ENCODE measurements around the gene CWC22. TPM values are rescaled to one million over a fixed set of nuclear protein-coding genes. Genes with fewer than 3 reads are reported as not detected.
"Not testable (repeated sequence)": the region's sequence is repeated elsewhere in the genome, so short reads cannot be mapped to it uniquely, and the experiment has no call there.

CWC22 gene
- total RNA-seq, 1 experiment from 2014 or later = 7.2 TPM

DNA sequence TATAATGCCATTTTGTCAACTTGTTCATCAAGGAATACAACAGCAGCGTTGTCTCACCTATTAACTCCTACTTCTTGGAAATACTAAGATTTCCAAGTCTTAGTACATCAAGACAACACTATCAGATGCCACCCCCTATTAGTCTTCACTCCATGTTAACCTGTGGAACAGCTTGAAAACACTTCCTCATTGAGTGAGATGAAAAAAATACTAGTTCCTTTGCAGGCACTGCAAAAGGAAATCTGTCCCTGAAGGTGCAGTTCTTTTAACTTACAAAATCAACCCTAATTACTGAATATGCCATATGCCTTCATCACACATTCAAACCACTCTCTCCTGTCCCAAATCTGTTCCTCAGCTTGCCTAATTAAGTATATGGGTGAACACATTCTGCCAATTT lies 4.0 kb downstream of the CWC22 start:
- no peak for DNase-seq (ENCODE audit: low spot score)

DNA sequence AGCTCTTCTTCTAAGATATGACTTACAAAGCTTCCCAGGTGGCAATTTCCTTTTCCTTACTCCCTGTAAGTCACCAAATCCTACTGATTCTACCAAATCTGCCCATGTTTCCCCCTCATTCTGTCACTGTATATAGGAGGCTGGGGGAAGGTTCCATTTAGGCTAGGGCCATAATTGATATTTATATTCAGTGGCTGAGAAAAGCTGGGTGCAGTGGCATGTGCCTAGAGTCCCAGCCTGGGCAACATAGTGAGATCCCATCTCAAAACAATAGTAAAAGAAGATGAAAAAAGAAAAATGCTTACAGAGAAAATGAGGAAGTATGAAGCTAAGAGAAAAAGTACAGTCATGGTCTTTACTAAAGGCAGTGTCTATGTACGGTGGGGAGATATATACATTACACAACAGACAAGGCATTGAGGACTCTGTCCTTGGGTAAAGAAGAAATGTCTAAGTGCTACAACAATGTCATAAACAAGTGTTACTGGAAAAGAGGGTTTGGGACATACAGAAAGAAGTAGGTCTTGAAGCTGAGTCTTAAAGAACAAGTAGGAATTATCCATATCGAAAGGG lies 4.8 kb downstream of the CWC22 start:
- DNase-seq (ENCODE audit: low spot score) = no peak

DNA sequence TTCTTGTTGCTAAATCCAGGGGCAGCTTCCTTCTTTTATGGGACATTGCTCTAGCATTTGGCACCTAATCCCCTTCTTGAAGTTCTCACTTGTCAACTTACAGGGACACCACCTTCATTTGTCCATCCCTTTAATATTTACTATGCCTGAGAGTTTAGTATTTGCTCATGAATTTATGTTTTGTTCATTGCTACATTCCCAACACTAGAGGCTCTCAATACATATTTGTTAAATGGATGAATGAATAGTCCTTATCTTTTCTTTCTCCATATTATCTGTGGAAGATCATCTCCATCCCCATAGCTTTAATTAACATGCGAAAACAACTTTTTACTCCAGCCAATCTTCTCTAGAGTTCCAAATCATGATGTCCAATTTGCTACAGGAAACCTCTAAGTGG lies 5.4 kb downstream of the CWC22 start:
- DNase-seq (ENCODE audit: low spot score) = no peak

- DNase-seq (ENCODE audit: low spot score) = no peak
Measured at GRCh38 chr2:180000434-180000833, 6.7 kb downstream of the CWC22 start.

- no peak for DNase-seq (ENCODE audit: low spot score)
Measured at GRCh38 chr2:179999000-179999399, 8.1 kb downstream of the CWC22 start.

DNA sequence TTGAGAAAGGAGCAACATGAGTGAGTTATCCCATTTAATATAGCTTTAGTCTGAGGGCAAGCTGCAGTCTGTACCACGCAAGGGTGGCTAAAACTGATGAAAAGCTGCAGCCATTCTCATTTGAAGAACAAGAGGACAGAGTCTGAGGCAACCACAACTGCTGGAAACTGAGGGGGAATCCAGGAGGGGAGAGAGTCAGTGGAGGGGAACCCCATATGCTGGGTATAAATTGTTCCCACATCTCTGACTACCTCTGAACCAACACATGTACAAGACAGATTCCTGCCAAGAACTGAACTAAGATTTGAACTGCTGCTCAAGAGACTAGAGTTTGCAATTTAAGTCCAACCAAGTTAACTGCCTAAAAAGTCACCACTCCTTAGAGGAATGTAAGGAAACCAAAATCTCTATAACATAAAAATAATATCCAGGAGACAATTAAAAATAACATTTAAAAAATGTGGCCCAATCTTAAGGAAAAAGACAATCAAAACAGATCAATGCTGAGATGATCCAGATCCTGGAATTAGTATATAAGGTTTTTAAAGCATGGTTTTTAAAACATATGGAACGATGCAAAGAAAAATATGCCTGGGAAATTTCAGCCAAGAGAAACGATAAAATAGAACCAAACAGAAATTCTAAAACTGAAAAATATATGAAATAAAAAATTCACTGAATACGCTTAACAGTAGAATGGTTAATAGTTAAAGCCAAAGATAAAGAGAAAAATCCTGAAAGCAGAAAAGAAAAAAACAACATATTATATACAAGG lies 11.2 kb downstream of the CWC22 start:
- no peak for DNase-seq (ENCODE audit: low spot score)

GRCh38 chr2:179991344-179991743 lies 15.8 kb downstream of the CWC22 start:
- DNase-seq (ENCODE audit: low spot score) = no peak

DNA sequence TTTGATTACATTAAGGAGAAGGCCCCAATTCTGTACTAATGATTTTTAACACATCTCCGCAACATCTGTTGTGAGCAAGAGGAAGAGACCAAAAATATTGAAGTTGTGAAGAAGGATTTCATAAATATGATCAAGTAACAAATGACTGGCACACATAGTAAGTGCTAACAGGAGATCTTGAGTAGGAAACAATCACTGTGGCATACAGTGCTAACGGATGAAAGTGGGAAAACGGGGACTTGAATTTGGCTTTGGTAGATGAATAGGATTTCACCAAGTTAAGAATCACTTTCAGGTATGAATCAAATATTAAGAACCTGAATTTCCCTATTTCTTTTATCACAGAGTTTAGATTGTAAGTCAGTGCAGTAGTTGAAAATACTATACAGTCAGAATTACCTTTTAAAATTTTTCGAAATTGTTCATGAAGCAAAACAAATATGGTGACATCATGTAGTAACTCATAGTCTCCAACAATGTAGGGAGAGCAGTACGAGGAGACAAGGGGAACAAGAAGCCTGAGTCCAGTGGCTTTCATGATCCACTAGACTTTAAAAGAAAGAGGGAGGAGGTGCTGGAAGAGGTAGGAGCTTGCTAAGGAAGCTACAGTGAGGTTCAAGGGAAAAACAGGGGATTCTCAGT lies 16.3 kb downstream of the CWC22 start:
- no peak for DNase-seq (ENCODE audit: low spot score)

DNA sequence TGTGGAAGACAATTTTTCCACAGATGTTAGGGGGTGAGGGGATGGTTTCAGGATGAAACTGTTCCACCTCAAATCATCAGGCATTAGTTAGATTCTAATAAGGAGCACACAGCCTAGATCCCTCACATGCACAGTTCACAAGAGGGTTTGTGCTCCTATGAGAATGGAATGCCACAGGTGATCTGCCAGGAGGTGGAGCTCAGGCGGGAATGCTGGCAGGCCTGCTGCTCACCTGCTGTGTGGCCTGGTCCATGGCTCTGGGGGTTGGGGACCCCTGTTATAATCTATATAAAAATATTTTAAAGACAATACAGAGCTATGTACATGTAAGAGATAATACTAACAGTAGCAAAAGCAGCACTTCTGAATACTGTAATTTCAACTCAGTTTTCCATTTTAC lies 19.2 kb downstream of the CWC22 start:
- DNase-seq (ENCODE audit: low spot score) = no peak

DNA sequence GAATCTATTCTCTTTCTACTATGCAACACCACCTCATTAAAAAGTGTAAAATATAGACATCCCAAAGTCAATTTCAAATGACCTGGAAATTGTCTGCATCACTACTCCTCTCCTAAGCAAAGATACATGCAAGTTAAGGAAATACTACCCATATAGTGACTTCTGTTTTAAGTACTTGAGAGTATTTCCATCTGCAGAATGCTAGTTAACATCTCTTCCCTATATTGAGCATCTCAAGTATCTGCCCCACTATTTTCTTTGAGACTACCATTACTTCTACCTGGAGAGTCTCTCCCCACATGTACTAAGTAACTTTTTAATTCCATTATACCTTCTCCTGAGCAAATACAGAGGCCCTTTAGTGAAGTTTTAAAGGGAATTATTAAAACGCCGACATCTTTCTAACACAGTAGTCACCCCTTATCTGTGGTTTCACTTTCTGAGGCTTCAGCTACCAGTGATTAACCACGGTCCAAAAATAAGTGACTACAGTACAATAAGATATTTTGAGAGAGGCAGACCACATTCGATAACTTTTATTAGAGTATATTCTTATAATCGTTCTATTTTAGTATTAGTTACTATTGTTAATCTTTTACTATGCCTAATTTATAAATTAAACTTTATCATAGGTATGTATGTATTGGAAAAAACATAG lies 21.8 kb downstream of the CWC22 start:
- no peak for DNase-seq (ENCODE audit: low spot score)

DNA sequence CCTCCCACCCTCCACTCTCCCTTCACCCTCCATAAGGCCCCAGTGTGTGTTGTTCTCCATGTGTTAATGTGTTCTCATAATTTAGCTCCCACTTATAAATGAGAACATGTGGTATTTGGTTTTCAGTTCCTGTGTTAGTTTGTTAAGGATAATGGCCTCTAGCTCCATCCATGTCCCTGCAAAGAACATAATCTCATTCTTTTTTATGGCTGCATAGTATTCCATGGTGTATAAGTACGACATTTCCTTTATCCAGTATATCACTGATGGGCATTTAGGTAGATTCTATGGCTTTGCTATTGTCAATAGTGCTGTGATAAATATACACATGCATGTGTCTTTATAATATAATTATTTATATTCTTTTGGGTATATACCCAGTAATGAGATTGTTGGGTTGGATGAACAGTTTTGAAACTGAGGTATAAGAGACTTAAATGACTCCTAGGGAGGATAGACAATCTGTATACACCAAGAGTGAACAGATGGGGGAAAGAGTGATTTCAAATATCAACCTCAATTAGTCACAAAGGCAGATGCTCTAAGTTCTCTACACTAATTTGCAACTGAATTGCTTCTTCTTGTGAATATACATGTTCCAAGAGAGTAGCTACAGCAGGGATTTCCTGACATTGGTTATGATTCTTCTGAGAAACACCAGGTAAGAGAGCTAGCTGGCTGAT lies 23.7 kb downstream of the CWC22 start:
- no peak for DNase-seq (ENCODE audit: low spot score)

DNA sequence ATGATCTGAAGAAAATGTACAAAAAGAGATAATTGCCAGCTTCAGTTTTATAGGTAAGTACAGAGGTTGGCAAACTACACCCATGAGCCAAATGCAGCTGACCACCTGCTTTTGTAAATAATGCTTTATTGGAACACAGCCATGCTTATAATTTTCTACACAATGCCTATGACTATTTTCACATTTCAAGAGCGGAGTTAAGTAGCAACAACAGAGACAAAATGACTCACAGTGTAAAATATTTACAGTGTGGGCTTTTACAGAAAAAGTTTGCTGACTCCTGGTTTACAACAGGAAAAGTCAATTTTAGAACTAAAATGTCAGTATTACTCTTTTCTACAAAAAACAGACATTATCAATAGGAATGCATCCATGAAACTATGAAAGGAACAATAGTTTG lies 26.0 kb downstream of the CWC22 start:
- DNase-seq (ENCODE audit: low spot score) = no peak

DNA sequence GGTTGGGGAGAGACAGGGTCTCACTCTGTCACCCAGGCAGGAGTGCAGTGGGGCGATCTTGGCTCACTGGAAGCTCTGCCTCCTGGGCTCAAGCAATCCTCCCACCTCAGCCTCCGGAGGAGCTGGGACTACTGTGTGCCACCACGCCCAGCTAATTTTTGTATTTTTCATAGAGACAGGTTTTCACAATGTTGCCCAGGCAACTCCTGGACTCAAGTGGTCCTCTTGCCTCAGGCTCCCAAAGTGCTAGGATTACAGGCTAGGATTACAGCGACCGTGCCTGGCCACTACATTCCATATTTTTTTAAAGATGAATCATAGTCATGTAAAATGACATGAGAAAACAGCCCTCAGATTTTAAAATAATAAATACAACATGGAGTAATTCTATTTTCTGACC lies 32.3 kb downstream of the CWC22 start:
- no peak for DNase-seq (ENCODE audit: low spot score)

GRCh38 chr2:179966778-179967394 lies 40.2 kb downstream of the CWC22 start:
- DNase-seq (ENCODE audit: low spot score) = no peak

GRCh38 chr2:179965291-179966258 lies 41.5 kb downstream of the CWC22 start:
- DNase-seq (ENCODE audit: low spot score) = no peak

DNA sequence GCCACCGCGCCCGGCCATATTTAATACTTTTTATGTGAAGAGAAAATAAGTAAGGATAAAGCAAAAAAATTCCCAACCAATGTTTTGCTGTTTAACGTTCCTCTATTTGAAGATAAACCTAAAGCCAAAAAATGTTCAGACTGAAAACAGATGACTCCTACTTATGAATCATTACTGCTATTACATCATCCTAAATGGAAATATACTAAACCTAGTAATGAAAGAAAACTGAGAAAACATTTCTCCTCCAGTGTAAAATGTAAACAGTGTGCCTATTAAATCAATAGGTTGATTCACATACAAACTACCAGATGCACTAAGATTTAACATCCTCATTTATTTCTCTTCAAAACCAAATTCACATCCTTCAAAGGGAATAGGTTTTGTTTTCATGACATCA lies 43.5 kb downstream of the CWC22 start:
- no peak for DNase-seq (ENCODE audit: low spot score)

GRCh38 chr2:179958251-179958650 lies 48.8 kb downstream of the CWC22 start:
- not testable (repeated sequence) for DNase-seq (ENCODE audit: low spot score)

GRCh38 chr2:179954026-179954425 lies 53.1 kb downstream of the CWC22 start:
- DNase-seq (ENCODE audit: low spot score) = no peak

DNA sequence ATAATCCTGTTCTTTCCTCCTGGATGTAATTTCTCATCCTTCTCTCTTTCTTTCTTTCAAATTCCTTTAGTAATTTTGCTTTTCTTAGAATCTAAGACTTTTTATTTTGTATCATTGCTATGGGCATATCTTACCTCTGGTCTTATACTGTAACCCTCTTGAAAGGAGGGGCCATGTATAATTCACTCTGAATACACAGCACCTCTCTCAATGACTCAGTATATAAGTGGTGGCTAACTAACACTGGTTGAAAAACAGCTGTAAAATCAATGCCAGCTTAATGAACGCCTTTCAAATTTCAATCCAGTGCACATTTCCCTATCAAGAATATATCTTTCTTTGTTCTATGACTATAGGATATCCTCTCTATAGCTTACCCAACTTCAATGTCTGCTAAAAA lies 53.7 kb downstream of the CWC22 start:
- DNase-seq (ENCODE audit: low spot score) = no peak

DNA sequence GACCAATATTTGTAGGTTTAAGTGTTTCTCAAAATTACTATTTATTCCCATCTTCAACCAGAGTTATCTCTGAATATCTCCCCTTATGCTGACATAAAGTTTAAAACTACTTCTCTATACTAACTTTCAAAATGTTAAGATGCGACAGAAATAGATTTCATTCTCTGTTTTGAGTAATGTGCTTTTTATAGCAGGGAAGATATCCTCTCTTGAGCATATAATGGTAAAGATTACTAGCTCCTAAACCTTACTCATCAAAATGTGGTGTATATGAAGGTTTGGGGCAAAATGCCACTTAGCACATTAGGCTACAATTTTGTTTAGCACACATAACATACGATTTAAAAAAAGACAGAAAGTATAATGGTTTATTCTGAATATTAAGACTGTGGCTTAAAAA lies 54.4 kb downstream of the CWC22 start:
- no peak for DNase-seq (ENCODE audit: low spot score)

All from HT-29 (cell line).